HG02798 (cell line): ENCODE measurements around the gene BBLN.
"Not testable (repeated sequence)": the region's sequence is repeated elsewhere in the genome, so short reads cannot be mapped to it uniquely, and the experiment has no call there.

Experiments
- ATAC-seq: cut with Tn5 transposase; IDR thresholded peaks from one replicate; pipeline ENCODE4 v1.9.1; 2021; ENCODE audit warnings: mild to moderate bottlenecking; ENCODE audit not compliant: unreplicated experiment, poor library complexity

Gene BBLN, protein sequence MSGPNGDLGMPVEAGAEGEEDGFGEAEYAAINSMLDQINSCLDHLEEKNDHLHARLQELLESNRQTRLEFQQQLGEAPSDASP

DNA sequence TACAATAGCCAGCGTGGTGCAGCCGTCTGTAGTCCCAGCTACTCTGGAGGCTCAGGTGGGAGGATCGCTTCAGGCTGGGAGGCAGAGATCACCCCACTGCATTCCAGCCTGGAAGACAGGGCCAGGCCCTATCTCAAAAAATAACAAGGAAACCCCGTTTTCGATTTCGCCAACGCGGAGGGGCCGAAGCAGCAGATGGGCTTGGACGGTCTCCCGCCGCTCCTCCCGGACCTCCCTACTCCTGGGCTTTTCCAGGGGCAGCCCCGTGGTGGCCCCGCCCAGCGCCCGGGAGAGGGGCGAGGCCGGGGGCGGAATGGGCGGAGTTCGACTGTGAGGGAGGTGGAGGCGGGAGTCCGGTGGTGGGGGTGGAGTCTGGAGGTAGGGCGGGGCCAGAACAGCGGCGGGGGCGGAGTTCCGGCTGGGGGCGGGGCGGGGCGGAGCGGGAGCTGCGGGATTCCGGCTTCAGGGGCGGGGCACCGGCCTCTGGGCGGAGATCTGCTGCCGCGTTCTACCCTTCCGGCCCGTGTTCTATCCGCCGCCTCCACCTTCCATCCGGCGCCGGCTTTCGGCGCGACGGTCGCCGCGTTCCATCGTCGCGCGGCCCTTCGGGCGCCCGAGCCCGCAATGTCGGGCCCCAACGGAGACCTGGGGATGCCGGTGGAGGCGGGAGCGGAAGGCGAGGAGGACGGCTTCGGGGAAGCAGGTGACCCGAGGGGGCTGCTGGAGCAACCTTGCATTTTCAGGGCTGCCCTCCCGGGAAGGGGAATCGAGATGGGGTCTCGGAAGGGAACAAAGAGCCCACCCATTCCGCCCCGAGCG, at the start of gene BBLN:
TSS of gene BBLN (plus strand) at position 482 of the 819 bp plus-strand sequence. CDS start at position 625, 143 bp downstream.
- ATAC-seq, result peak; percentile 82

DNA sequence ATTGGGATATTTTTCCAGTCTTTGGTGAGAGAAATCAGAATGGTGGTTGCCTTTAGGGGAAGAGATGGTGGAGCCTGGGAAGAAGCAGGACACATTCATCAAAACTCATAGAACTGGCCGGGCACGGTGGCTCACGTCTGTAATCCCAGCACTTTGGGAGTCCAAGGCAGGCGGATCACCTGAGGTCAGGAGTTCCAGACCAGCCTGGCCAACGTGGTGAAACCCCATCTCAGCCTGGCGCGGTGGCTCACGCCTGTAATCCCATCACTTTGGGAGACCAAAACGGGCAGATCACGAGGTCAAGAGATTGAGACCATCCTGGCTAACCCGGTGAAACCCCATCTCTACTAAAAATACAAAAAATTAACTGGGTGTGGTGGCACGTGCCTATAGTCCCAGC, 48.3 kb upstream of the BBLN start:
- ATAC-seq, result not testable (repeated sequence)

DNA sequence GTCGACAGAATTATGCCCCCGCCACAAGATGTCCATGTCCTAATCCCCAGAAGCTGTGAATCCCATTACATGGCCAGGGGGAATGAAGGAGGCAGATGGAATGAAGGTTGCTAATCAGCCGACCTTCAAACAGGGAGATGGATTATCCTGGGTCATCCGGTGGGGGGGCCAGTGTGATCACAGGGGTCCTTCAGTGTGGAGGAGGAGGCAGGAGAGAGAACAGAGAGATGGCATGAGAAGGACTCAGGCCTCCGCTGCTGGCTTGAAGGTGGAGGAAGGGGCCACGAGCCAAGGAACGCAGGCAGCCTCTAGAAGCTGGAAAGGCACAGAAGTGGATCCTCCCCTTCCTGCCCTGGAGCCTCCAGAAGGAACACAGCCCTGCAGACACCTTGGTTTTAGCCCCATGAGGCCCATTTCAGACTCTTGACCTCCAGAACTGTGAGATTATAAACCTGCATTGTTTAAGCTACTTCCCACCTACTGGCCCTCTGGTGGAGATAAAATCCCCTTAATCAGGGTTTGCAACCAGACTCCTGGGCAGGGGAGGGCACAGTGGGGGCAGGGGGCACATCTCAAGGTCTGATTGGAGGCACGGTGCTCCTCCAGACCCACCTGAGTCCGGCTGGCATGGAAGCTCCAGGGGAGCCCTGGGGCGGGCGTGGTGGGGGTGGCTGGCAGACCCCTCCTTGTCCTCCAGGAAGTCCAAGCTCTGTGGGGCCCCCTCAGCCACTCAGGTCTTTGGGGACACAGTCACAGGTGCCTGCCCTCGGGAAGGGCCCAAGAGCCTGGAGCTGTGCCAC, 46.3 kb upstream of the BBLN start:
- ATAC-seq, result no peak

DNA sequence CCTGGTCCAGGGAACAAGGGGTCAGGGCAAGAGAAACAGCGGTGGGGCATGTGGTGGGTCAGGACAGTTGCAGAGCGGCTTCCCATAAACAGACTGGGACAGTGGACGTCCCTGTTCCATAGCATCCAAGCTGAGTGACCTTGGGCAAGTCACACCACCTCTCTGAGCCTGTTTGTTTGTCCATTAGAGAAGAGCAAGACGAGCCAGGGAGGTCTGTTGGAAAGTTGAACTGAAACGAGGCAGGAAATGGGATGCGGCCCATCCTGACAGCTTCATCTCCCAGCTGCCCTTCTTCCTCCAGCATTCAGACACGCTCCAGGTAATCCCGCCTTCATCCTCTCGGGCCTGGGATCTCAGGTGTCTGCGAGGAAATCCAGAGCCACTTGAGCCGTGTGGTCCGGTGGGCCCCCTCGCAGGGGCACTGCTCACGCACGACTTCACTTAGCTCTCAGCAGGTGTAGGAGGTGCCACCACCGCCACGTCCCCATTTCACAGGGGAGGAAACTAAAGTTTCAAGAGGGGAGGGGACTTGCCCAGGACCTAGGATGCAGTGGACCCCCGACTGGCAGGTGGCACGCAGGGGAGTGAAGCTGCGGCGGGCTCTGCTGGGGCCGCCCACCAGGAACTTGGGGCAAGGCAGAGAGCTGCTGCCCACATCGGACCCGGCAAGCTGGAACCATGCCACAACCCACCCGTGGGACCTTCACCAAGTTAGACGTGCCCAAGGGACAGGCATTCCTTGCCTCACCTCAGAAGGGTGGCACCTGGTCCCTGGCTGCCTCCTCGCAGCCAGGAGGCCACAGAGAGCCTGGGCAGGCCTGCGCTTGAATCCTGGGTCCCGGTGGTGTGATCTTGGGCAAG, 45.5 kb upstream of the BBLN start:
- no peak for ATAC-seq

DNA sequence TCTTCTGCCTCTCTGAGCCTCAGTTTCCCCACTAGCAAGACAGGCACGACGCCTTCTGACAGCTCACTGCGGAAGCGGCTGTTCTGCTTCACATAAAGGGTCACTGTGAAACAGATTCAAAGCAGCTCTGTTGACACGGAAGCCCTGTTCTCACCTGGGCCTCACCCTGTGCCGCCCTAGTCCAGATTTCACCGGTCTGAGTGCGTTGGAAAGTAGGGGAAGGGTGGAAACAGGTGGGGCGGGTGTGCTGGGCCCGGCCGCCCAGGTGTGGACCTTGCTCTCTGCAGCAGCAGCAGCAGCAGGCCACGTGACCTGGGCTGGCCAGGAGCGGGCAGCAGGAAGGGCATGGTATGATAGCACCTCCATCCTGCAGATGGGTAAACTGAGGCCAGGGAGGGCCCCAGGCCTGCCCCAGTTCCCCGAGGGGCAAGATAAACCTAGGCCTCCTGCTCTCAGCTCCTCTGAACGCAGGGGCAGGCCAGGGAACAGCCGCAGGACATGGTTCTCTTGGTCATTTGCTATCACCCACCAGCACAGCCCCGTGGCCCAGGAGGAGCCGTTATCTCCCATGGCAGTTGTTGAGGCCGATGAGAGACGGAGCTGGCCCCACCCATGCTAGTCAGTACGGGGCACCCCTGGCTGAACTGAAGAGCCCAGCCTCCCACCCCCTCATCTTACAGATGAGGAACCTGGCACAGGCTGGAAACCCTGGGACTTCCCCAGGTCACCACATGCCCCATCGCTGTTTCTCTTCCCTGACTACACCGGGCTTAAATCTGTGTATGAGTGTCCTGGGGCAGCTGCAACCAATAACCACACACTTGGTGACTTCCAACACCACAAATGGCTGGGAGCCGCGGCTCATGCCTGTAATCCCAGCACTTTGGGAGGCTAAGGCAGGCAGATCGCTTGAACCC, 44.6 kb upstream of the BBLN start:
- peak; percentile 38 for ATAC-seq

DNA sequence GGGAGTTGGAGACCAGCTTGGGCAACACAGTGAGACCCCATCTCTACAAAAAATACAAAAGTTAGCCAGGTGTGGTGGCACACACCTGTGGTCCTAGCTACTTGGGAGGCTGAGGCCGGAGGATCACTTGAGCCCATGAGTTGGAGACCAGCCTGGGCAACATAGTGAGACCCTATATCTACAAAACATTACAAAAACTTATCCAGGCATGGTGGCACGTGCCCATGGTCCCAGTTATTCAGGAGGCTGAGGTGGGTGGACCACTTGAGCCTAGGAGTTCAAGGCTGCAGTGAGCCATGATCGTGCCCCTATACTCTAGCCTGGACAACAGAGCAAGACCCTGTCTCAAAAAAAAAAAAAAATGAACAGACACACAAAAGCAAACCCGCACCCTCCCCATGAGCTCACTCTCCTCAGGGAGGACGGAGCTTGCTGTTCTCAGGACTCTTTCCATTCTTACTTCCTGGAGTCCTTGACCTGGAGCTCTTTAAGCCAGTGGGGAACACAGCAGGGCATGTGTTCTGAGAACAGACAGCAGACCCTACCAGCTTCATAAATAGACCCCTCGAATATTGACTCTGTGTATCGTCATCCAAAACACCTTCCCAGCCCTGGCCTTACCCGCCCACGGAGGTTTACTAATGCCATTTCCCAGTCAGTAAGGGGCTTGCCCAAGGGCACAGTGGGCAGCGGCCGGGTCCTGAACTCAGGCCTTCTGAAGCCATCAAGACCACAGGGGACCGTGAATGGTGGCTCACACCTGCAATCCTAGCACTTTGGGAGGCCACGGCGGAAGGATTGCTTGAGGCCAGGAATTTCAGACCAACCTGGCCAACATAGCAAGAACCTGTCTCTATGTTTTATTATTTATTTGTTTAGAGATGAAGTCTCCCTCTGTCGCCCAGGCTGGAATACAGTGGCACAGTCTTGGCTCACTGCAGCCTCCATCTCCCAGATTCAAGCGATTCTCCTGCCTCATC, 43.7 kb upstream of the BBLN start:
- no peak for ATAC-seq

DNA sequence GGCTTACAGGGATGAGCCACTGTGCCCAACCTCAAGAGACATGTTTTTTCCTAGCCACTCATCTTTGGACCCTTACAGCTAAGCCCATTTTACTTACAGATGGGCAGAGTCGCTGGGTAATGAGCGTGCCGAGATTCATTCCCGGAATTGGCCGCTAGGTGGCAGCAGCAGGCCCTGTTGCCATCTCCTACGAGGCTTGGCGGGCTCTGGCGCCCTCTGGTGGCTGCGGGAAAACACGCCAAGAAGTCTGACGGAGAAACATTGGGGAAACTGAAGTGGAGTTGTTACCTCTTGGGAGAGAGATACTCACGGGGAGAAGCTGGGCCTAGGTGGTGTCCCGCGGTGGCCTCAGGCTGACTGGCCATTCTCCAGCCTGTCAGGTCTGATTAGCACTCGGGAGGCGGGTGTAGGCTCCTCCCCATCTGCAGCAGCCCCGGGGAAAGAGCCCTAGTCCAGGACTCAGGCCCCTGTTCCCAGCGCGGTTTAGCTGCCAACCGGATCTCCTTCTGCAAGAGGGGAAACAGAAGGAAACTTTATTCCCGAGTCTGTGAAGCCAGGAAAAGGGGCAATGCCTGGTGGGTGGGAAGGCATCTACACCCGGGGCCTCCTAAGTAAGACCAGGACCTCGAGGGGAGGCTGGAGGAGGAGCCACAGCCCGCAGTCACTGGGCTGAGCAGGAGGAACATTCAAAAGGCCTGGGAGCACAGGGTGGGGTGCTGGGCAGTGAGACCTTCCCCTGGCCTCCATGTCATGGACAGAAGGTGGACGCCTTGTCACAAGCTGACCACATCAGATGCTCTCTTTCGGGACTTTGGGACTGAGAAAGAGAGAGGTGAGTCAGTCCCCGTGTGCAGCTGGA, 42.2 kb upstream of the BBLN start:
- peak; percentile 68 for ATAC-seq

DNA sequence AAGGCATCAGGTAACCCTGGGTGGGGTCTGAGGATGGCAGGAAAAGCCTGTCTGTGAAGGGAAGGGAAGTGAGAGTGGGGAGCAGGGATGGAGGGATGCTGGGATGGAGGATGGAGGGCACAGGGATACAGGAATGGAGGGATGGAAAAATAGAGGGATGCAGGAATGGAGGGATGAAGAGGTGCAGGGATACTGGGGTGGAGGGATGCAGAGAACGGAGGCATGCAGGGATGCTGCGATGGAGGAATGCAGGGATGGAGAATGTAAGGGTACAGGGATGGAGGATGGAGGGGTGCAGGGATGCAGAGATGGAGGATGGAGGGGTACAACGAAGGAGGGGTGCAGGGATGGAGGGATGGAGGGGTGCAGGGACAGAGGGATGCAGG, 41.6 kb upstream of the BBLN start:
- no peak for ATAC-seq

DNA sequence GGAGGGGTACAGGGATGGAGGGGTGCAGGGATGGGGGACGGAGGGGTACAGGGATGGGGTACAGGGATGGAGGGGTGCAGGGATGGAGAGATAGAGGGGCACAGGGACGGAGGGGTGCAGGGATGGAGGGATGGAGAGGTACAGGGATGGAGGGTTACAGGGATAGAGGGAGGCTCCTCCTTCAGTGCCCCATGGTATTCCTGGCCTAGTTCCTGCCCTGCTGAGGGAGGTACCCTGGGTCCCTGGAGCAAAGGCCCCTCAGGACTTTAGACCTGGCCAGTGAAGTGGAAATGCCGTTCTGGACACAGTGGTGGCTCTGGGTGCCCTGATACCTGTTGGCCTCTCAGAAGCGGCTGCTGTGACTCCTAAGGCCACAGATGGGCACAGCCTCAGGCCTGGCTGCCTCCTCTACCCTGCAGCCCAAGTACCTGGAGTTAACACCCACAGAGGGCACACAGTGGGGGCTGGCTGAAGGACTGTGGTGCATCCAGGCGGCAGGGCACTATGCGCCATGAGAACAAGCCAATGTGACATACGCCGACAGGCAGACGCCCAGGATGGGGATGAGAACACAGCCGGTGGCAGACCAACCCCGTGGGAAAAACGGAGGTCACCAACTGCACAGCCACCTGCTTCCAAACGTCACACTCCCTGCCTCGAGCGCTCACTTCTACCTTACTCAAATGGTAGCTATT, 40.9 kb upstream of the BBLN start:
- no peak for ATAC-seq

DNA sequence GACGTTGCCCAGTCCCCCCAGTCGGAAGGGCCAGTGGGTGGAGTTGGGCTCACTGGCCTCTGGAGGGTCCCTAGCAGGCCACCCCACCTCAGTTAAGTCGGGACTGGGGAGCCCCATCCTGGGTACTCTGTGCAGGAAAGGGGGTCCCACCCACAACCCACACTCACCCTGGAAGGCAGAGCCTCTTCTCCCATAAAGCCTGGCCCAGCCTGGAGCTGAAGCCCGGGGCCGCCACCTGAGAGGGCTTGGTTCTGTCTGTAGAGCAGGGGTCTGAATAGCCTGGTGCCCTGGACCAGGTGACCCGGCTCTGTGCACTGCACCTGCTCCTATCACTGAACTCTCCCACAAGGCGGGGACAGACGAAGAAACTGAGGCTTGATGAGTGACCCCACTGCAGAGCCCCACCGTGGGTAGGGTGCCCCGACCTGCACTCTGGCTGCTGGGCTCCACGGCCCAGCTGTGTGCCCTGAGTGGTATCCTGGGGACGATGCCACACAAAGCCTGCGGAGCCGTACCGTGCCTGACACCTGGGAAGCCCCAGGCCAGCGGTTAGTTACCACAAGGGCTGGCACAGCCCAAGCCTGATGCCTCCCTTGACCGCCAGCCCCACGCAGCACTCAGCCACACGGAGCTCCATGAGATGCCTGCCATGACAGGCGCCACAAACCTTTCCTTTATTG, 39.9 kb upstream of the BBLN start:
- no peak for ATAC-seq

DNA sequence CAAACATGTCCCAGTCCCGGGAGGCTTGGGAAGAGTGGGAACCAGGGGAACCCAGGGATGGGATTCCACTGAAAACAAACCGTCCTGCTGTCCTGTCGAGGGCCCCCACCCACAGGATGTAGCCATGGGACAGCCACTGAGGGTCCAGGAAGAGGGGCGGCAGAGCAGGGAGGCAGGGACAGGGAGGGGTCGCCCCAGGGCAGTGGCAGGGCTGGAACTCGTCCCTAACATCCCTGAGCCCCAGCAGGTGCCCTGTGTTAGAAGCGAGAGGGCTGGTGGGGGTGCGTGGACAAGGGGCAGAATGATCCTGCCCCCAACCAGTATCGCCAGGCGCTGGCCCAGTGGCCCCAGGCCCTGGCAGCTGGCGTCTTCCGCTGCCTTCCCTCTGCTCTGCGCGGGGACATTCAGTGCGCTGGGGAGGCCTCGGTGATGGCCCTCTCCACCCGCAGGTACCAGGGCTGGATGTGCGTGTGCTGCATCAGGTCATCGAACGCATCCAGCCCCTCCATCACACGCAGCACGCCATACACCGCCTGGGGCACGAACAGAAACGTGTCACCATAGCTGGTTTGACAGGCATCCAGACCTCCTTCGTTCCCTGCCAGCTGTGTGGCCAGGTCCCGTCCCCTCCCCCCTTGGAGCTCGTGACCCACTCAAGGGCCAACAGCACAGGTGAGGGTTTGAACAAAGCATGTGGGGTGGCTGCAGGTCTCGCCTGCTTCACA, 39.2 kb upstream of the BBLN start:
- no peak for ATAC-seq

DNA sequence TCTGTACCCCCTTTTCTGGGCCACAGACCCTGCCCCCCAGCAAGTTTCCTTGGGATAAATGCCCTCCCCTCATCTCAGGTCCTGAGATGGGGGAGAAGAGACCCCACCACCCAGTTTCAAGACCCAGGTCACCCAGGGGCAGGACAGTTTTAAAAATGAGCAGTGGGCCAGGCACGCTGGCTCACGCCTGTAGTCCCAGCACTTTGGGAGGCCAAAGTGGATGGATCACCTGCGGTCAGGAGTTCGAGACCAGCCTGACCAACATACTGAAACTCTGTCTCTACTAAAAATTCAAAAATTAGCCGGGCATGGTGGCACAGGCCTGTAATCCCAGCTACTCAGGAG, 38.6 kb upstream of the BBLN start:
- no peak for ATAC-seq

DNA sequence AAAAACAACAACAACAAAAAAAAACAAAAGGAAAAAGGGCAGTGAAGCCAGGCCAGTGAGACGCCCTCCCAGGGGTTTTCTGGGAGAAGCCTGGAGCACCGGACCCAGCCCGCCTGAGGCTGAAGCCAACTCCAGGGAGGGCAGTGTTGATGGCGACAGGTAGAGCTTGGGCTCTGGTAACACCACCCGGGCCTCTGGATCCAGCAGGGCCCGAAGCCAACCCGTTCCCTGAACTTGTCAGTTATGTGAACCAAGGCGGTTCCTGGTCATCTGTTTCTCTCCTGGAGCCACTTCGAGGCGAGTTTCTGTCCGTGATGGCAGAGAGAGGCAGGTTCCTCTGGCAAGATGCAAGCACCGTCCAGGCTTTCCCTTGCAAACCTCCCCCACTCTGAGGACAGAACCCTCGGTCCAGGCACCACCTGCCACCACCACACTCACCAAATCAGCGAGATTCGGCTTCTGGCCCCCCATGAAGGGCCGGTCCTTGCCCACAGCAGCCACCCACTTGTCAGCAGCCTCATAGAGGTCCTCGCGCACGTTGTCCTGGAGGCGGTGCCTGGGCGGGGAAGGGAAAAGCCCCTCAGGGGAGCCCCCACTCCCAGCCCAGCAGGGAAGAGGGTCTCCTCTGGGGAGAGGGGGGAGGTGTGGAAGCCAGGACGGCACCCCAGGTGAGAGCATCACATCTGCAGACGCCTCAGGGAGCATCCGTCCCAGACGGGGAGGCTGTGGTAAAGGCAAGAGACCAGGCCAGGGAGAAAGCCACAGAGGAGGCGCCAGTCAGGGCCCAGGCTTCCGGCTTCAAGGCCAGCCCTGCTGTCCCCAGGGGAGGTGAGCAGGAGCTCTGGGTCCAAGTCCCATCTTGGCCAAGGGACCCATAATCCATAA, 37.9 kb upstream of the BBLN start:
- no peak for ATAC-seq

DNA sequence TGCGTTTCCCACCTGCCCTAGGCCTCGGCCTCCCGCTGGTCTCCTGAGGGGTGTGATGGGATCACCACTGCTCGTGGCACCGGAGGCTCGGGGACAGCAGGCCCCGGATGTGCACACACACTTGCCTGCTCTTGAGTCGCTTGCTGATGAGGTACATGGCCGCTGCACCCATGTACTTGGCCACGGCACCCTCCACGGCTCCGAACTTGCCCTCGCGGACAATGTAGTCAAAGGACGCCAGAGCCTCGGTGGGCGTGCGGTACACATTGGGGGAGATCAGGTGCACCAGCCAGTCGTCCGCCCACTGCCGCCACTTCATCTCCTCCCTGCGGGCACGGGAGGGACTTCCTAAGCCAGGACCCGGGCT, 37.3 kb upstream of the BBLN start:
- ATAC-seq, result no peak
